ENCODE data around the gene GPR35. TPM values are rescaled to one million over a fixed set of nuclear protein-coding genes. Genes with fewer than 3 reads are reported as not detected.
"Not testable (repeated sequence)": the region's sequence is repeated elsewhere in the genome, so short reads cannot be mapped to it uniquely, and the experiment has no call there.

The GPR35 gene
- total RNA-seq, 1 experiment from 2014 or later = 21.3 TPM

DNA sequence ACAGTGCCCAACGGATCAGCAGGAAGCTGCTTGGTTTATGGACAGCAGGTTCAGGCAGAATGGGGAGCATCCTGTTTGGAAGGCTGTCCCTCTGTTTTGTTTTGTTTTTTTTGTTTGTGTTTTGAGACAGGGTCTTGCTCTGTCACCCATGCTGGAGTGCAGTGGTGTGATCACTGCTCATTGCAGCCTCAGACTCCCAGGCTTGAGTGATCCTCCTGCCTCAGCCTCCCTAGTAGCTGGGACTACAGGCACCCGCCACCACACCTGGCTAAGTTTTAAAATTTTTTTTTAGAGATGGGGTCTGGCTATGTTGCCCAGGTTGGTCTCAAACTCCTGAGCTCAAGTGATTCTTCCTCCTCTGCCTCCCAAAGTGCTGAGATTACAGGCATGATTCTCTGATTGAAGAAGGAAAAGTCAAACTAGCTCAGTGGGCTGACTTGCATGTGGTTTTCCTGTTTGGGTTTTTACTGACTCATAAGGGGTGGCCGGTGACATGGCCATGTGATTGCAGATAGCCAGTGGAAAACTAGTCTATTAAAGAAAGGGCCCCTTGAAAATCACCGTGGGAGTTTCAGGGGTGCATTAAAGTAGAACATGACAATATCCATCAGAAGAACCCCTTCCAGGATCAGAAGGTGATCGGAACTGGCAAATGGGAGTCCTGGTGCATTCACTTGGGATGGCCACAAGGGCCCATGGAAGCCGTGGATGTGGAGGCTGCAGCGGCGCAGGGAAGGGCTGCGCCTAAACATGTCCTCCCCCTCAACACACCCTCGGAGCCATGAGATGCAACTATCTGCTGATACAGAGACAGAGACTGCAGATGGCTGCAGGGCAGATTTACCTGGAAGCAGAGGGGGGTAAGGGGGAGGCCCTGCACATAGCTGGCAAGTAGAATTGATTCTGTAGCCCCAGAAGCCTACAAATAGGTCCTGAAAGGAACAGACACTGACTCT, 30.9 kb downstream of the GPR35 start:
- TF ChIP-seq, protein P1, sequence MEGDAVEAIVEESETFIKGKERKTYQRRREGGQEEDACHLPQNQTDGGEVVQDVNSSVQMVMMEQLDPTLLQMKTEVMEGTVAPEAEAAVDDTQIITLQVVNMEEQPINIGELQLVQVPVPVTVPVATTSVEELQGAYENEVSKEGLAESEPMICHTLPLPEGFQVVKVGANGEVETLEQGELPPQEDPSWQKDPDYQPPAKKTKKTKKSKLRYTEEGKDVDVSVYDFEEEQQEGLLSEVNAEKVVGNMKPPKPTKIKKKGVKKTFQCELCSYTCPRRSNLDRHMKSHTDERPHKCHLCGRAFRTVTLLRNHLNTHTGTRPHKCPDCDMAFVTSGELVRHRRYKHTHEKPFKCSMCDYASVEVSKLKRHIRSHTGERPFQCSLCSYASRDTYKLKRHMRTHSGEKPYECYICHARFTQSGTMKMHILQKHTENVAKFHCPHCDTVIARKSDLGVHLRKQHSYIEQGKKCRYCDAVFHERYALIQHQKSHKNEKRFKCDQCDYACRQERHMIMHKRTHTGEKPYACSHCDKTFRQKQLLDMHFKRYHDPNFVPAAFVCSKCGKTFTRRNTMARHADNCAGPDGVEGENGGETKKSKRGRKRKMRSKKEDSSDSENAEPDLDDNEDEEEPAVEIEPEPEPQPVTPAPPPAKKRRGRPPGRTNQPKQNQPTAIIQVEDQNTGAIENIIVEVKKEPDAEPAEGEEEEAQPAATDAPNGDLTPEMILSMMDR (IDR thresholded peaks at IDR 0.05; ENCODE audit: insufficient read depth in 1 of 2, low read depth in 1 of 2, low read length in 1 of 2, severe bottlenecking in 1 of 2, unreplicated experiment in 1 of 2) = no peak
- DNase-seq = no peak
- Mint-ChIP-seq H3K9me3 (ENCODE audit: unreplicated experiment) (no peaks in the 10 kb centered on the region), H3K36me3 (ENCODE audit: insufficient read depth, unreplicated experiment) (no peaks in the 10 kb centered on the region), H3K4me1 (ENCODE audit: low read depth, unreplicated experiment) (no peaks in the 10 kb centered on the region), H3K27me3 (ENCODE audit: insufficient read depth, unreplicated experiment) (peaks cover 16% of the 10 kb centered on the region), H3K27ac (ENCODE audit: unreplicated experiment) (no peak overlapping the region), H3K4me3 (ENCODE audit: unreplicated experiment) (no peak overlapping the region)
- intact Hi-C loops (cut with micrococcal nuclease; ENCODE audit: unreplicated experiment) = no loop called here
- POLR2A ChIA-PET = no interaction called here
- Histone ChIP-seq H3K36me3 (ENCODE audit: control insufficient read depth, insufficient read depth, low read length) (no peaks in the 10 kb centered on the region), H3K4me3 (ENCODE audit: low read depth, low read length) (no peak overlapping the region), H3K4me1 (no peaks in the 10 kb centered on the region), H3K27me3 (replicated peaks; ENCODE audit: control insufficient read depth, insufficient read depth, low read length) (no peaks in the 10 kb centered on the region), H3K9me3 (no peaks in the 10 kb centered on the region)
- CTCF ChIA-PET = no interaction called here
- BruUV-seq (replicated peaks) = no TSS peak

DNA sequence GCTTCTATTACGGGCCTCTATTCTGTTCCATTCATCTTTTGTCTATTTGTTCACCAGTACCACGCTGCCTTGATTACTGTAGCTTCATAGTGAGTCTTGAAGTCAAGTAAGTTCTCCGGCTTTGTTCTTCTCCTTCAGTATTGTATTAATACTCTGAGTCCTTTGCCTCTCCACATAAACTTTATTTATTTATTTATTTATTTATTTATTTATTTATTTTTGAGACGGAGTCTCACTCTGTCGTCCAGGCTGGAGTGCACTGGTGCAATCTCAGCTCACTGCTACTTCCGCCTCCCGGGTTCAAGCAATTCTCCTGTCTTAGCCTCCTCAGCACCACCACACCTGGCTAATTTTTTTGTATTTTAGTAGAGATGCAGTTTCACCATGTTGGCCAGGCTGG, 34.6 kb downstream of the GPR35 start:
- H3K36me3 Mint-ChIP-seq (ENCODE audit: insufficient read depth, unreplicated experiment); DNase-seq; H3K9me3 Mint-ChIP-seq (ENCODE audit: unreplicated experiment); POLR2A ChIA-PET; CTCF ChIA-PET; intact Hi-C loops (cut with micrococcal nuclease; ENCODE audit: unreplicated experiment); H3K4me1 Mint-ChIP-seq (ENCODE audit: low read depth, unreplicated experiment); H3K27me3 ChIP-seq (replicated peaks; ENCODE audit: control insufficient read depth, insufficient read depth, low read length); H3K36me3 ChIP-seq (ENCODE audit: control insufficient read depth, insufficient read depth, low read length); H3K27ac Mint-ChIP-seq (ENCODE audit: unreplicated experiment); H3K9me3 ChIP-seq; H3K4me3 ChIP-seq (ENCODE audit: low read depth, low read length); H3K27me3 Mint-ChIP-seq (ENCODE audit: insufficient read depth, unreplicated experiment); H3K4me3 Mint-ChIP-seq (ENCODE audit: unreplicated experiment); H3K4me1 ChIP-seq; BruUV-seq (replicated peaks): not testable (repeated sequence)

- Histone ChIP-seq H3K36me3 (ENCODE audit: control insufficient read depth, insufficient read depth, low read length) (no peaks in the 10 kb centered on the region), H3K4me3 (ENCODE audit: low read depth, low read length) (no peak overlapping the region), H3K27me3 (replicated peaks; ENCODE audit: control insufficient read depth, insufficient read depth, low read length) (no peaks in the 10 kb centered on the region), H3K4me1 (no peaks in the 10 kb centered on the region), H3K9me3 (no peaks in the 10 kb centered on the region)
- Mint-ChIP-seq H3K27me3 (ENCODE audit: insufficient read depth, unreplicated experiment) (peaks cover 11% of the 10 kb centered on the region), H3K36me3 (ENCODE audit: insufficient read depth, unreplicated experiment) (no peaks in the 10 kb centered on the region), H3K4me1 (ENCODE audit: low read depth, unreplicated experiment) (no peaks in the 10 kb centered on the region), H3K27ac (ENCODE audit: unreplicated experiment) (no peak overlapping the region), H3K4me3 (ENCODE audit: unreplicated experiment) (no peak overlapping the region), H3K9me3 (ENCODE audit: unreplicated experiment) (no peaks in the 10 kb centered on the region)
- no peak for DNase-seq
- TF ChIP-seq, protein P1 (IDR thresholded peaks at IDR 0.05; ENCODE audit: insufficient read depth in 1 of 2, low read depth in 1 of 2, low read length in 1 of 2, severe bottlenecking in 1 of 2, unreplicated experiment in 1 of 2) = no peak
- intact Hi-C loops (cut with micrococcal nuclease; ENCODE audit: unreplicated experiment) = no loop called here
- ChIA-PET POLR2A (no interaction called here), CTCF (no interaction called here)
- BruUV-seq (replicated peaks) = no TSS peak
These were observed 37.4 kb downstream of the GPR35 start for GRCh38 chr2:240662681-240663080.

All from Caco-2 (cell line).